ENCODE results near the gene SRCAP.

GRCh38 chr16:30654856-30655255 lies 44.1 kb upstream of the SRCAP start:
- no peak for TF ChIP-seq CTCF (IDR thresholded peaks at IDR 0.05)
- no peak for TF ChIP-seq EP300 (IDR thresholded peaks at IDR 0.05)
- no peak for TF ChIP-seq POLR2A (IDR thresholded peaks at IDR 0.05)
